HepG2 (cell line): ENCODE results near the gene BMI1. TPM values are rescaled to one million over a fixed set of nuclear protein-coding genes. Genes with fewer than 3 reads are reported as not detected.

Experiments used
- HES4 ChIP-seq: sonication (generic); formaldehyde crosslinking; IDR thresholded peaks from 2 replicates; pipeline ENCODE4 v1.9.0; 2021; ENCODE audit warnings: mild to moderate bottlenecking, missing genetic modification reagents, borderline replicate concordance
- KAT7 ChIP-seq: IDR thresholded peaks from 2 replicates; pipeline ENCODE4 v1.6.1; 2018; ENCODE audit warnings: borderline replicate concordance, missing compliant biosample characterization
- MIXL1 ChIP-seq: IDR thresholded peaks from 2 replicates; pipeline ENCODE4 v1.6.1; 2016
- PRDM15 ChIP-seq: sonication (generic); formaldehyde crosslinking; IDR thresholded peaks from 2 replicates; pipeline ENCODE4 v1.4.0; 2020; ENCODE audit warnings: missing genetic modification reagents
- ZNF263 ChIP-seq: sonication (generic); formaldehyde crosslinking; IDR thresholded peaks from 2 replicates; pipeline ENCODE4 v1.4.0; 2020; ENCODE audit warnings: missing genetic modification reagents
- ZSCAN21 ChIP-seq: sonication (generic); formaldehyde crosslinking; IDR thresholded peaks from 2 replicates; pipeline ENCODE4 v1.8.0; 2022; ENCODE audit warnings: mild to moderate bottlenecking, missing genetic modification reagents, moderate library complexity, borderline replicate concordance
- ZXDC ChIP-seq: sonication (generic); formaldehyde crosslinking; IDR thresholded peaks from 2 replicates; pipeline ENCODE4 v1.5.0; 2020; ENCODE audit warnings: mild to moderate bottlenecking, missing genetic modification reagents
- polyA plus RNA-seq, 8 experiments: library from polyadenylated mRNA; depleted of rRNA in 3 of 8; stranded (reverse) in 7 of 8; unstranded in 1 of 8; fragments of >200 nt; fragmentation: Illumina TruSeq in 4 of 8; extraction: Trizol in 4 of 8; gene quantifications; 2 replicates each; pipeline versions ENCODE4 v1.2.1 to v1.2.3, GENCODE V29; 2011 to 2016; ENCODE audit warnings: low read depth in 4 of 8, missing spikeins in 1 of 8, mixed read lengths in 1 of 8; ENCODE audit not compliant: insufficient read depth in 1 of 8
- total RNA-seq, 5 experiments: library from RNA; depleted of rRNA; stranded (reverse); fragments of >200 nt; fragmentation: Illumina TruSeq; extraction: Trizol; gene quantifications; 2 replicates each; pipeline ENCODE4 v1.2.3, GENCODE V29; 2016; ENCODE audit warnings: low read depth in 1 of 5
- TF ChIP-seq, protein P1 (sequence below): sonication (generic); formaldehyde crosslinking; IDR thresholded peaks from 2 replicates; pipeline ENCODE4 v1.5.0; 2020; ENCODE audit warnings: mild to moderate bottlenecking, missing genetic modification reagents, borderline replicate concordance
- TF ChIP-seq, protein P2 (sequence below): sonication (generic); formaldehyde crosslinking; IDR thresholded peaks from 2 replicates; pipeline ENCODE4 v1.4.0; 2020; ENCODE audit warnings: missing genetic modification reagents, mild to moderate bottlenecking, borderline replicate concordance
- TF ChIP-seq, protein P3 (sequence below): sonication (generic); formaldehyde crosslinking; IDR thresholded peaks from 2 replicates; pipeline ENCODE4 v1.4.0; 2020; ENCODE audit warnings: missing genetic modification reagents

The BMI1 gene
- total and polyA plus RNA-seq, 2 of the 13 experiments (the other 11 are each of a cell fraction or from before 2014, with no cell fraction given), result 30.5 to 44.0 TPM

DNA sequence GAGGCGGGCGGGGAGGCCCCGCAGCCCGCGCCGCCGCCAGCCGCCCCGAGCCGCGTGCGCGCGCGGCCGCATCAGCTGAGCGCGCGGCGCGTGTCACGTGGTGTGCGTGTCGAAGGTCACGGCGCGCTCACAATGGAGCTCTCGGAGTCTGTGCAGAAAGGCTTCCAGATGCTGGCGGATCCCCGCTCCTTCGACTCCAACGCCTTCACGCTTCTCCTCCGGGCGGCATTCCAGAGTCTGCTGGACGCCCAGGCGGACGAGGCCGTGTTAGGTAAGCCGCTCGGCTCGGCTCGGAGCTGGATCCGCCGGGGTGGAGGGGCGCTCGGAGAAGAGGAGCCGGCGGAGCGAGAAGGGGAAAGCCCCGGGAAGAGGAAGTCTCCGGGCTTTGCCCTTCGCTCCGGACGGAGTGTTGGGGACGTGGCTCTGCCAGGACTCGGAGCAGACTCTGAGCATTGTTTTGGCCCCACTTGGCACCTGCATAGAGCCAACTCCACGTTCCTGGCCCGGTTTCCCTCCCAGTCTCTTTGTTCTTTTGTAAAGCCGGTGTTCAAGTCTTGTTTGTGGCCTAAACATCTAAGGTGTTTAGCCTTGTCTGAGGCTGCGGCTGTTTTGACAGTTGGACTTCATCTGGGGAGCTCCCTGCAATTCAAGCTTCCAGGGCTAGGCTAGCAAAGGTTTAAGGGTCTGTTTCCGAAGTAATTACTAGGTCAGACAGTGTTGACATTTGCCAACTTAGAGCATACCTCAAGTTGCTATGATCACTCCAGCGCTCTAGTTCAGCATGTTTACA, 4.4 kb upstream of the BMI1 start, which contains the start of gene COMMD3 (continued):
- TF ChIP-seq, protein P1, sequence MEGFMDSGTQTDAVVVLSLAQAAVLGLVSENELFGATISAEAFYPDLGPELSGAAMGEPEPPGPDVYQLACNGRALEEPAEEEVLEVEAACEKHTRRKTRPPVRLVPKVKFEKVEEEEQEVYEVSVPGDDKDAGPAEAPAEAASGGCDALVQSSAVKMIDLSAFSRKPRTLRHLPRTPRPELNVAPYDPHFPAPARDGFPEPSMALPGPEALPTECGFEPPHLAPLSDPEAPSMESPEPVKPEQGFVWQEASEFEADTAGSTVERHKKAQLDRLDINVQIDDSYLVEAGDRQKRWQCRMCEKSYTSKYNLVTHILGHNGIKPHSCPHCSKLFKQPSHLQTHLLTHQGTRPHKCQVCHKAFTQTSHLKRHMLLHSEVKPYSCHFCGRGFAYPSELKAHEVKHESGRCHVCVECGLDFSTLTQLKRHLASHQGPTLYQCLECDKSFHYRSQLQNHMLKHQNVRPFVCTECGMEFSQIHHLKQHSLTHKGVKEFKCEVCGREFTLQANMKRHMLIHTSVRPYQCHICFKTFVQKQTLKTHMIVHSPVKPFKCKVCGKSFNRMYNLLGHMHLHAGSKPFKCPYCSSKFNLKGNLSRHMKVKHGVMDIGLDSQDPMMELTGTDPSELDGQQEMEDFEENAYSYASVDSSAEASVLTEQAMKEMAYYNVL (CRISPR knock-in tag), result 0 out of 2 replicates have a peak, but pooled peaks have one; percentile 28
- TF ChIP-seq, protein P2, sequence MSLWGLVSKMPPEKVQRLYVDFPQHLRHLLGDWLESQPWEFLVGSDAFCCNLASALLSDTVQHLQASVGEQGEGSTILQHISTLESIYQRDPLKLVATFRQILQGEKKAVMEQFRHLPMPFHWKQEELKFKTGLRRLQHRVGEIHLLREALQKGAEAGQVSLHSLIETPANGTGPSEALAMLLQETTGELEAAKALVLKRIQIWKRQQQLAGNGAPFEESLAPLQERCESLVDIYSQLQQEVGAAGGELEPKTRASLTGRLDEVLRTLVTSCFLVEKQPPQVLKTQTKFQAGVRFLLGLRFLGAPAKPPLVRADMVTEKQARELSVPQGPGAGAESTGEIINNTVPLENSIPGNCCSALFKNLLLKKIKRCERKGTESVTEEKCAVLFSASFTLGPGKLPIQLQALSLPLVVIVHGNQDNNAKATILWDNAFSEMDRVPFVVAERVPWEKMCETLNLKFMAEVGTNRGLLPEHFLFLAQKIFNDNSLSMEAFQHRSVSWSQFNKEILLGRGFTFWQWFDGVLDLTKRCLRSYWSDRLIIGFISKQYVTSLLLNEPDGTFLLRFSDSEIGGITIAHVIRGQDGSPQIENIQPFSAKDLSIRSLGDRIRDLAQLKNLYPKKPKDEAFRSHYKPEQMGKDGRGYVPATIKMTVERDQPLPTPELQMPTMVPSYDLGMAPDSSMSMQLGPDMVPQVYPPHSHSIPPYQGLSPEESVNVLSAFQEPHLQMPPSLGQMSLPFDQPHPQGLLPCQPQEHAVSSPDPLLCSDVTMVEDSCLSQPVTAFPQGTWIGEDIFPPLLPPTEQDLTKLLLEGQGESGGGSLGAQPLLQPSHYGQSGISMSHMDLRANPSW (CRISPR knock-in tag), result no peak
- TF ChIP-seq MIXL1 (CRISPR knock-in tag) (0 out of 2 replicates have a peak, but pooled peaks have one; percentile 17), ZNF263 (CRISPR knock-in tag) (no peak), ZXDC (CRISPR knock-in tag) (peak; percentile 68; the same call in 1 of the 2 replicates), HES4 (CRISPR knock-in tag) (0 out of 2 replicates have a peak, but pooled peaks have one; percentile 16), ZSCAN21 (CRISPR knock-in tag) (0 out of 2 replicates have a peak, but pooled peaks have one; percentile 56), PRDM15 (CRISPR knock-in tag) (peak; percentile 86), KAT7 (CRISPR knock-in tag) (peak; percentile 94)
- TF ChIP-seq, protein P3, sequence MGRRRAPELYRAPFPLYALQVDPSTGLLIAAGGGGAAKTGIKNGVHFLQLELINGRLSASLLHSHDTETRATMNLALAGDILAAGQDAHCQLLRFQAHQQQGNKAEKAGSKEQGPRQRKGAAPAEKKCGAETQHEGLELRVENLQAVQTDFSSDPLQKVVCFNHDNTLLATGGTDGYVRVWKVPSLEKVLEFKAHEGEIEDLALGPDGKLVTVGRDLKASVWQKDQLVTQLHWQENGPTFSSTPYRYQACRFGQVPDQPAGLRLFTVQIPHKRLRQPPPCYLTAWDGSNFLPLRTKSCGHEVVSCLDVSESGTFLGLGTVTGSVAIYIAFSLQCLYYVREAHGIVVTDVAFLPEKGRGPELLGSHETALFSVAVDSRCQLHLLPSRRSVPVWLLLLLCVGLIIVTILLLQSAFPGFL (CRISPR knock-in tag), result no peak
